ENCODE results near the gene PMFBP1.

PMFBP1 gene

GRCh38 chr16:72210555-72210954, 38.6 kb upstream of the PMFBP1 start:
- Histone ChIP-seq H3K4me1 (ENCODE audit: insufficient read depth, low read length, severe bottlenecking) (no peaks in the 10 kb centered on the region), H2AFZ (ENCODE audit: low read length) (no peak overlapping the region), H3K4me2 (ENCODE audit: low read length) (no peak overlapping the region), H4K20me1 (ENCODE audit: insufficient read depth, low read length) (no peaks in the 10 kb centered on the region), H3K79me2 (ENCODE audit: insufficient read depth, low read length) (no peaks in the 10 kb centered on the region), H3K9ac (ENCODE audit: low read length) (no peak overlapping the region), H3K27ac (ENCODE audit: low read depth, low read length, poor library complexity, severe bottlenecking) (no peak overlapping the region), H3F3A (ENCODE audit: insufficient read depth, low read length) (no peaks in the 10 kb centered on the region), H3K36me3 (ENCODE audit: insufficient read depth, low read length) (no peaks in the 10 kb centered on the region), H3K9me2 (ENCODE audit: low read depth, low read length) (no peaks in the 10 kb centered on the region), H3K9me3 (ENCODE audit: low read length) (no peaks in the 10 kb centered on the region), H3K27me3 (ENCODE audit: insufficient read depth, low read length) (no peaks in the 10 kb centered on the region), H3K4me3 (ENCODE audit: low read depth, low read length, poor library complexity, severe bottlenecking) (no peak overlapping the region)
- no peak for TF ChIP-seq EZH2 (IDR thresholded peaks at IDR 0.05; ENCODE audit: borderline replicate concordance, low read length)
- TF ChIP-seq, protein P1, sequence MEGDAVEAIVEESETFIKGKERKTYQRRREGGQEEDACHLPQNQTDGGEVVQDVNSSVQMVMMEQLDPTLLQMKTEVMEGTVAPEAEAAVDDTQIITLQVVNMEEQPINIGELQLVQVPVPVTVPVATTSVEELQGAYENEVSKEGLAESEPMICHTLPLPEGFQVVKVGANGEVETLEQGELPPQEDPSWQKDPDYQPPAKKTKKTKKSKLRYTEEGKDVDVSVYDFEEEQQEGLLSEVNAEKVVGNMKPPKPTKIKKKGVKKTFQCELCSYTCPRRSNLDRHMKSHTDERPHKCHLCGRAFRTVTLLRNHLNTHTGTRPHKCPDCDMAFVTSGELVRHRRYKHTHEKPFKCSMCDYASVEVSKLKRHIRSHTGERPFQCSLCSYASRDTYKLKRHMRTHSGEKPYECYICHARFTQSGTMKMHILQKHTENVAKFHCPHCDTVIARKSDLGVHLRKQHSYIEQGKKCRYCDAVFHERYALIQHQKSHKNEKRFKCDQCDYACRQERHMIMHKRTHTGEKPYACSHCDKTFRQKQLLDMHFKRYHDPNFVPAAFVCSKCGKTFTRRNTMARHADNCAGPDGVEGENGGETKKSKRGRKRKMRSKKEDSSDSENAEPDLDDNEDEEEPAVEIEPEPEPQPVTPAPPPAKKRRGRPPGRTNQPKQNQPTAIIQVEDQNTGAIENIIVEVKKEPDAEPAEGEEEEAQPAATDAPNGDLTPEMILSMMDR (IDR thresholded peaks at IDR 0.05; ENCODE audit: low read length), result no peak

DNA sequence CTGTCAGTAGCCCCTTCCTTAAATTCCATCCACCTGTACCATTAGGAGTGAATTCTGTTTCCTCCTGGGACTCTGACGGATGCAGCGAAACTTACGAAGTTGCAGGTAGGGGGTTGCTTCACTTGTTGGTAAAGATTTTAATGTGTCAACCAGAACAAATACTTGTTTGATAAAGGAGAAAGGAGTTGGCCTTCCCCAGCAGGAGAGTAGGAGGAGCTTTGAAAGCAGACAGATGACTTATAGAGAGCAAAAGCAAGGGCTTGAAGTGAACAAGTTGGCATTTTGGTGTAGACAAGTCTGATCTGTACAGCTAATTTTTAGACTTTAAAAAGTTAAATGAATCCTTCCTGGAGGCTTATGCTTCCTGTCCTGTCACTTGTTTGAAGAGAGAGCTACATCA, 38.1 kb upstream of the PMFBP1 start:
- no peaks in the 10 kb centered on the region for H3K79me2 ChIP-seq (ENCODE audit: insufficient read depth, low read length)
- H3K27me3 ChIP-seq (ENCODE audit: insufficient read depth, low read length), result no peaks in the 10 kb centered on the region
- no peaks in the 10 kb centered on the region for H3K36me3 ChIP-seq (ENCODE audit: insufficient read depth, low read length)
- H3K9me2 ChIP-seq (ENCODE audit: low read depth, low read length), result no peaks in the 10 kb centered on the region
- H3K9ac ChIP-seq (ENCODE audit: low read length), result no peak overlapping the region
- H3K4me1 ChIP-seq (ENCODE audit: insufficient read depth, low read length, severe bottlenecking), result no peaks in the 10 kb centered on the region
- no peak overlapping the region for H3K4me3 ChIP-seq (ENCODE audit: low read depth, low read length, poor library complexity, severe bottlenecking)
- H2AFZ ChIP-seq (ENCODE audit: low read length), result no peak overlapping the region
- no peak overlapping the region for H3K4me2 ChIP-seq (ENCODE audit: low read length)
- H3F3A ChIP-seq (ENCODE audit: insufficient read depth, low read length), result no peaks in the 10 kb centered on the region
- TF ChIP-seq, protein P1 (IDR thresholded peaks at IDR 0.05; ENCODE audit: low read length), result no peak
- no peak for TF ChIP-seq EZH2 (IDR thresholded peaks at IDR 0.05; ENCODE audit: borderline replicate concordance, low read length)
- H3K27ac ChIP-seq (ENCODE audit: low read depth, low read length, poor library complexity, severe bottlenecking), result no peak overlapping the region
- no peaks in the 10 kb centered on the region for H4K20me1 ChIP-seq (ENCODE audit: insufficient read depth, low read length)
- no peaks in the 10 kb centered on the region for H3K9me3 ChIP-seq (ENCODE audit: low read length)

- Histone ChIP-seq H3K79me2 (ENCODE audit: insufficient read depth, low read length) (no peaks in the 10 kb centered on the region), H3K9ac (ENCODE audit: low read length) (no peak overlapping the region)
Measured at GRCh38 chr16:72206299-72206698, 34.3 kb upstream of the PMFBP1 start.

More at GRCh38 chr16:72206299-72206698, 34.3 kb upstream of the PMFBP1 start:
- H3K27ac ChIP-seq (ENCODE audit: low read depth, low read length, poor library complexity, severe bottlenecking), result no peak overlapping the region
- no peaks in the 10 kb centered on the region for H3K4me1 ChIP-seq (ENCODE audit: insufficient read depth, low read length, severe bottlenecking)
- H4K20me1 ChIP-seq (ENCODE audit: insufficient read depth, low read length), result no peaks in the 10 kb centered on the region
- H3K9me3 ChIP-seq (ENCODE audit: low read length), result no peaks in the 10 kb centered on the region
- TF ChIP-seq EZH2 (IDR thresholded peaks at IDR 0.05; ENCODE audit: borderline replicate concordance, low read length), result no peak
- TF ChIP-seq, protein P1 (IDR thresholded peaks at IDR 0.05; ENCODE audit: low read length), result no peak
- no peaks in the 10 kb centered on the region for H3K36me3 ChIP-seq (ENCODE audit: insufficient read depth, low read length)
- no peaks in the 10 kb centered on the region for H3F3A ChIP-seq (ENCODE audit: insufficient read depth, low read length)
- H3K4me3 ChIP-seq (ENCODE audit: low read depth, low read length, poor library complexity, severe bottlenecking), result no peak overlapping the region
- H3K27me3 ChIP-seq (ENCODE audit: insufficient read depth, low read length), result no peaks in the 10 kb centered on the region
- H3K4me2 ChIP-seq (ENCODE audit: low read length), result no peak overlapping the region
- H2AFZ ChIP-seq (ENCODE audit: low read length), result no peak overlapping the region
- H3K9me2 ChIP-seq (ENCODE audit: low read depth, low read length), result no peaks in the 10 kb centered on the region
